HG02610 (cell line): ENCODE measurements around the gene ZNF281.
"Not testable (repeated sequence)": the region's sequence is repeated elsewhere in the genome, so short reads cannot be mapped to it uniquely, and the experiment has no call there.

Source experiments
- ATAC-seq: cut with Tn5 transposase; IDR thresholded peaks from one replicate; pipeline ENCODE4 v1.9.1; 2021; ENCODE audit warnings: mild to moderate bottlenecking, moderate library complexity; ENCODE audit not compliant: unreplicated experiment

The ZNF281 gene

GRCh38 chr1:200365897-200366426 is 43.9 kb downstream of the ZNF281 start:
- no peak for ATAC-seq

GRCh38 chr1:200364831-200365230 is 45.0 kb downstream of the ZNF281 start:
- no peak for ATAC-seq

GRCh38 chr1:200364091-200364759 is 45.6 kb downstream of the ZNF281 start:
- ATAC-seq = no peak

DNA sequence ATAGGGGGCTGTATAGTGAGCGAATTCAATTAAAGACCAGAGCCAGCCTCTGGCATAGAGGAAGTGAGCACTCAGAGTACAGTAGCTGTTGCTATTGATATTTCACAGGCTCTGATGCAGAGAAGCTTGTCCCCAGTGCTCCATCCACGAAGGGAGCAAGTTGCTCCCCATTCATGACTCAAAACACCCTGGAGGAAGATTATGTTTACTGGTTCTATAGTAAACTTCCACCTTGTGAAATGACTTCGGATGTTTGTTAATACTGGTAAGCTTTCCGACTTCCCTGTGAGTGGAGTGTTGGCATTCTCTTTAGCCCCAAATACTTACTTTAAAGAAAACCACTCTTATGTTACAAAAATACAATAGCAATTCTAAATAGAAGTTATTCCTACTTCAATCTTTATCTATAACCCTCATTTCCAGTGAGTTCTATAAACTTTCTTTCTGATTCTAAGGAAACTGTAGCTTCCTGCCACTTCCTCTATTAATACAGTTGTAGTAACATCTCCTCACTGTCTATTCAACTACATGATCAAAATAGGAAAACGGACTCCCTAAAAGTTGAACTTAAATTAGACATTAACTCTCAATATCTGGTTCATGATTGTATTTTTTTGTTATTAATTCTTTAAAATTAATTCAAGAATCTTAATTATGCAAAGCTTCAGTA is 46.4 kb downstream of the ZNF281 start:
- no peak for ATAC-seq

- no peak for ATAC-seq
Observed at GRCh38 chr1:200362421-200362820, 47.4 kb downstream of the ZNF281 start.

GRCh38 chr1:200359610-200360163 is 50.1 kb downstream of the ZNF281 start:
- ATAC-seq = no peak

GRCh38 chr1:200357925-200358324 is 51.9 kb downstream of the ZNF281 start:
- ATAC-seq = not testable (repeated sequence)

DNA sequence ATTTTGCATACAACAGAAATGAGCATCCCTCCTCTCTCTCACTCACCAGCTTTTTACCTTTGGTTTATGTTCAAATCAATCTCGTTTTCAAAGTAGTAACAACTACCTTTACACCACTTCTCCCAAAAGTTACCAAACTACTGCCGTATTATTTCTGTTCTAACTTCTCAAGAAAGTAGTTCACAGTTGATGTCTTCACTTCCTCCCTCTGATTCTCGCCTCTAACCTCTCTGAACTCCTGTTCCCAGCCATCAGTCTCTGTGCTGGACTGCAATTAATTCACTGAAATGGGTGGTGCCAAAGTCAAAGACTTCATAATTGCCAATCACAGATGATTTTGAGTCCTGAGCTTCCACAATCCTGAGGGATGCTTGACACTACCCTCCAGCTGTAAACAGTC is 54.0 kb downstream of the ZNF281 start:
- ATAC-seq = no peak
